ENCODE results near the gene IQGAP2. TPM values are rescaled to one million over a fixed set of nuclear protein-coding genes. Genes with fewer than 3 reads are reported as not detected.

The IQGAP2 gene
- polyA plus RNA-seq, 1 donor = 29.2 TPM

- Histone ChIP-seq H3K9me3 (ENCODE audit: control insufficient read depth, low read depth, low read length) (no peaks in the 10 kb centered on the region), H3K27ac (ENCODE audit: low read length) (no peak overlapping the region), H3K27me3 (ENCODE audit: control insufficient read depth, insufficient read depth, low read length) (no peaks in the 10 kb centered on the region), H3K4me1 (ENCODE audit: control insufficient read depth, insufficient read depth, low read length) (peaks cover 34% of the 10 kb centered on the region), H3K36me3 (ENCODE audit: control insufficient read depth, insufficient read depth, low read length) (no peaks in the 10 kb centered on the region), H3K4me3 (ENCODE audit: low read length) (no peak overlapping the region)
- no peak for DNase-seq
- no CpG with 5 or more reads among the region's 2 CpGs for WGBS (ENCODE audit: insufficient coverage, low lambda C conversion rate)
Measured at GRCh38 chr5:76477061-76477460, 74.0 kb downstream of the IQGAP2 start.

- peaks cover 34% of the 10 kb centered on the region for H3K4me1 ChIP-seq (ENCODE audit: control insufficient read depth, insufficient read depth, low read length)
- no peak overlapping the region for H3K27ac ChIP-seq (ENCODE audit: low read length)
- H3K36me3 ChIP-seq (ENCODE audit: control insufficient read depth, insufficient read depth, low read length) = no peaks in the 10 kb centered on the region
- no peak for DNase-seq
- no peaks in the 10 kb centered on the region for H3K27me3 ChIP-seq (ENCODE audit: control insufficient read depth, insufficient read depth, low read length)
- no peaks in the 10 kb centered on the region for H3K9me3 ChIP-seq (ENCODE audit: control insufficient read depth, low read depth, low read length)
- no peak overlapping the region for H3K4me3 ChIP-seq (ENCODE audit: low read length)
Measured at GRCh38 chr5:76477571-76477970, 74.5 kb downstream of the IQGAP2 start.

- H3K4me1 ChIP-seq (ENCODE audit: control insufficient read depth, insufficient read depth, low read length) = peaks cover 34% of the 10 kb centered on the region
- no peaks in the 10 kb centered on the region for H3K27me3 ChIP-seq (ENCODE audit: control insufficient read depth, insufficient read depth, low read length)
- H3K9me3 ChIP-seq (ENCODE audit: control insufficient read depth, low read depth, low read length) = no peaks in the 10 kb centered on the region
- H3K27ac ChIP-seq (ENCODE audit: low read length) = peak overlapping the region; percentile 62
- no peak for DNase-seq
- no CpG with 5 or more reads among the region's 4 CpGs for WGBS (ENCODE audit: insufficient coverage, low lambda C conversion rate)
- no peaks in the 10 kb centered on the region for H3K36me3 ChIP-seq (ENCODE audit: control insufficient read depth, insufficient read depth, low read length)
- no peak overlapping the region for H3K4me3 ChIP-seq (ENCODE audit: low read length)
Measured at GRCh38 chr5:76479281-76479680, 76.2 kb downstream of the IQGAP2 start.

DNA sequence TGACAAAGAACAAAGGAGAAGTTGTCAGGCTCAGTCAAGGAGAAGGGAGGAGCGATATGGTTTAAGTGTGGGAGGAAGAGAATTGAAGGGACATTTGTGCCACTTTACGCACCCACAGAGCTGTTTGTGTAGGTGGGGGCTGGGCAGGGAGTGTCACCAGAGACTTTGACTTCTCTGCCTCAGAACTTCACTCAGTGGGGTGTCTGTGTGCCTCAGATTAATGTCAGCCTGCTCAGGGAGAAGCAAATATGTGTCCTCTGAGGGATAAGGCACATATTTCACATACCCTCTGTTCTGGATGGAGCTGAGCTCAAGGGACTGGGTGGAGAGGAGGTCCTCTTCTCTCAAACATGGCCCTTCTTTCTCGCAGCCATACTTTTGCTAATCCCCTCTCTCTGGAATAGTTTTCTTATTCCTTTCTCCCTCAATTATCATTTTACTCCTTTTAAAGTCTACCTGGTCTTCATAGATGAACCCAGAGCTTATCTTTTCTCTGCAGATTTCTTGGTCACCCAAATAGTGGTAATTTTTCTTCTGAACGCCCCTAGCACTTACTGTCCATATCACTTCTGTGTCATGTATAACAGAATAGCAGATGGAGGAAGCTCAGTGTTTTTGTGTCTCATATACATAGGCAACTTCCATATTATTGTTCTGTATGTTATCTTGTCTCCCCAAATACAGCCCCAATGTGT is 77.0 kb downstream of the IQGAP2 start:
- H3K27ac ChIP-seq (ENCODE audit: low read length) = peak overlapping the region; percentile 23

GRCh38 chr5:76482984-76483383 is 79.9 kb downstream of the IQGAP2 start:
- no peaks in the 10 kb centered on the region for H3K9me3 ChIP-seq (ENCODE audit: control insufficient read depth, low read depth, low read length)
- no peak overlapping the region for H3K27ac ChIP-seq (ENCODE audit: low read length)
- no peaks in the 10 kb centered on the region for H3K27me3 ChIP-seq (ENCODE audit: control insufficient read depth, insufficient read depth, low read length)
- peaks cover 21% of the 10 kb centered on the region for H3K4me1 ChIP-seq (ENCODE audit: control insufficient read depth, insufficient read depth, low read length)
- H3K4me3 ChIP-seq (ENCODE audit: low read length) = no peak overlapping the region
- DNase-seq = no peak
- H3K36me3 ChIP-seq (ENCODE audit: control insufficient read depth, insufficient read depth, low read length) = no peaks in the 10 kb centered on the region
- 82% methylated on average over 2 of the region's 4 CpGs for WGBS (ENCODE audit: insufficient coverage, low lambda C conversion rate)

More for the DNA sequence above, 77.0 kb downstream of the IQGAP2 start:
- Histone ChIP-seq H3K36me3 (ENCODE audit: control insufficient read depth, insufficient read depth, low read length) (no peaks in the 10 kb centered on the region), H3K4me3 (ENCODE audit: low read length) (no peak overlapping the region), H3K4me1 (ENCODE audit: control insufficient read depth, insufficient read depth, low read length) (peaks cover 34% of the 10 kb centered on the region), H3K9me3 (ENCODE audit: control insufficient read depth, low read depth, low read length) (no peaks in the 10 kb centered on the region), H3K27me3 (ENCODE audit: control insufficient read depth, insufficient read depth, low read length) (no peaks in the 10 kb centered on the region)
- 88% methylated on average over 1 of the region's 4 CpGs for WGBS (ENCODE audit: insufficient coverage, low lambda C conversion rate)
- DNase-seq = peak; percentile 46 to 75

DNA sequence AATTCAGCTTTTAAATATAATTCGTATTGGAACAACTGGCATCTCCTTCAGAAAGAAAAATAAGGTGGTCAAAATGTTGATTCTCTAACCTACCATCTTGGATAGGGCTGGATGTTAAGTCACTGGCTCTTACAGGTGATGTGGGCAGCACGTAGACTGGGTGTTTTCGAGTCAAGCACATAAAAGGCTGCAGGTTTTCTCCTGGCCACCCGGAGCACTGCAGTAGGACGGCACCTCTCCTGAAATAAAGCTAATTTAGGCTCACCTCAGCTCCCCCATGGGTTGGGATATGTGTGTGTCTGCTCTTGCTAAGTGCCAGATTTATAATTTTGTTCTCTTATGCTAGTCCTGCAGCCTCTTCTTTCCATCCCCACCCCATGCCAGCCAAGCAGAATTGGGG is 80.3 kb downstream of the IQGAP2 start:
- Histone ChIP-seq H3K4me1 (ENCODE audit: control insufficient read depth, insufficient read depth, low read length) (peaks cover 21% of the 10 kb centered on the region), H3K27ac (ENCODE audit: low read length) (no peak overlapping the region), H3K36me3 (ENCODE audit: control insufficient read depth, insufficient read depth, low read length) (no peaks in the 10 kb centered on the region), H3K9me3 (ENCODE audit: control insufficient read depth, low read depth, low read length) (no peaks in the 10 kb centered on the region), H3K27me3 (ENCODE audit: control insufficient read depth, insufficient read depth, low read length) (no peaks in the 10 kb centered on the region), H3K4me3 (ENCODE audit: low read length) (no peak overlapping the region)
- no peak for DNase-seq
- WGBS (ENCODE audit: insufficient coverage, low lambda C conversion rate) = 67% methylated on average over 1 of the region's 5 CpGs

DNA sequence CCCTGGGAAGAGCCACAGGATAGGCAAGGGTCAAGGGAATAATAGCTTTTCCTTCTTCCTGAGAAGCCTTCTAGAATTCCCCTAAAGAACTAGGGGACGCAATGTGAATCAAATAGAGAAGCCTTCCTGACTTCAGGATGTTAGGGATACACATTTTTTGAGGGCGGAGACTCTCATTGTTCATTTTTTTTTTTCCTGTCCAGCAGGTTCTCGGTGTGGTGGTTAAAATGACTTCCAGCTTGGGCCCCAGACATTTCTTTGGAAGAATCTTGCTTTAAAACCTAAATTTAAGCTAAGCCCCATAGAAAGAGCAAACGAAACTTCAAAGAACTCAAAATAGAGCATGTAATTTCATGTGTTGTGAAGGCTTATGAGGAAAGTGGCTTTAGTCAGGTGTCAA is 80.8 kb downstream of the IQGAP2 start:
- Histone ChIP-seq H3K27me3 (ENCODE audit: control insufficient read depth, insufficient read depth, low read length) (no peaks in the 10 kb centered on the region), H3K27ac (ENCODE audit: low read length) (no peak overlapping the region)
- no CpG with 5 or more reads among the region's 4 CpGs for WGBS (ENCODE audit: insufficient coverage, low lambda C conversion rate)

GRCh38 chr5:76485511-76485910 is 82.4 kb downstream of the IQGAP2 start:
- H3K27ac ChIP-seq (ENCODE audit: low read length) = no peak overlapping the region

More for the DNA sequence above, 80.8 kb downstream of the IQGAP2 start:
- no peak for DNase-seq
- H3K4me1 ChIP-seq (ENCODE audit: control insufficient read depth, insufficient read depth, low read length) = peaks cover 18% of the 10 kb centered on the region
- no peak overlapping the region for H3K4me3 ChIP-seq (ENCODE audit: low read length)
- no peaks in the 10 kb centered on the region for H3K9me3 ChIP-seq (ENCODE audit: control insufficient read depth, low read depth, low read length)
- H3K36me3 ChIP-seq (ENCODE audit: control insufficient read depth, insufficient read depth, low read length) = no peaks in the 10 kb centered on the region

DNA sequence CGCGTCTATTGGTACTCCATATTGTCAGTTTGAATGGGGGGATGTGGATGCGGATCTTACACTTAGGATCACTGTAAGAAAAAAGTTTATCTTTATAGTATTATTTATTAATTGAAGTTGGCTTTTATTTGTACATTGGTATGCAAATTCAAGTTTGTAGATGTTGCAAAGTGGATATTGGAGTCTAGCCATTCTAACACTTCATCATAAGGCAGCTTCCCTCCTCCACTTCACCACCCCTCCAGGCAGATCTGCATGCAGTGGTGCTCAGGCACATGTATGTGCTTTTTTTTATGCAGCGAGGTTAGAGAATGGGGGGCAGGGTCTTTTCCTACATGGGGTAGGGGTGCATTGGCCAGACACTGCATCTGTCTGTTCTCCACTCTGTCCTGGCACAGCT is 84.3 kb downstream of the IQGAP2 start:
- WGBS (ENCODE audit: insufficient coverage, low lambda C conversion rate) = no CpG with 5 or more reads among the region's 4 CpGs
- H3K27ac ChIP-seq (ENCODE audit: low read length) = no peak overlapping the region
- no peak overlapping the region for H3K4me3 ChIP-seq (ENCODE audit: low read length)
- H3K9me3 ChIP-seq (ENCODE audit: control insufficient read depth, low read depth, low read length) = no peaks in the 10 kb centered on the region
- no peaks in the 10 kb centered on the region for H3K36me3 ChIP-seq (ENCODE audit: control insufficient read depth, insufficient read depth, low read length)
- DNase-seq = no peak
- H3K4me1 ChIP-seq (ENCODE audit: control insufficient read depth, insufficient read depth, low read length) = no peaks in the 10 kb centered on the region
- no peaks in the 10 kb centered on the region for H3K27me3 ChIP-seq (ENCODE audit: control insufficient read depth, insufficient read depth, low read length)

More at GRCh38 chr5:76485511-76485910, 82.4 kb downstream of the IQGAP2 start:
- Histone ChIP-seq H3K36me3 (ENCODE audit: control insufficient read depth, insufficient read depth, low read length) (no peaks in the 10 kb centered on the region), H3K4me1 (ENCODE audit: control insufficient read depth, insufficient read depth, low read length) (peaks cover 2% of the 10 kb centered on the region), H3K4me3 (ENCODE audit: low read length) (no peak overlapping the region), H3K9me3 (ENCODE audit: control insufficient read depth, low read depth, low read length) (no peaks in the 10 kb centered on the region), H3K27me3 (ENCODE audit: control insufficient read depth, insufficient read depth, low read length) (no peaks in the 10 kb centered on the region)
- DNase-seq = no peak

- DNase-seq = no peak
- Histone ChIP-seq H3K27ac (ENCODE audit: low read length) (no peak overlapping the region), H3K4me3 (ENCODE audit: low read length) (no peak overlapping the region)
Measured at GRCh38 chr5:76487821-76488220, 84.7 kb downstream of the IQGAP2 start.

GRCh38 chr5:76488969-76489368 is 85.9 kb downstream of the IQGAP2 start:
- no peaks in the 10 kb centered on the region for H3K36me3 ChIP-seq (ENCODE audit: control insufficient read depth, insufficient read depth, low read length)
- no peak for DNase-seq
- no CpG with 5 or more reads among the region's 6 CpGs for WGBS (ENCODE audit: insufficient coverage, low lambda C conversion rate)
- H3K4me3 ChIP-seq (ENCODE audit: low read length) = no peak overlapping the region
- no peaks in the 10 kb centered on the region for H3K27me3 ChIP-seq (ENCODE audit: control insufficient read depth, insufficient read depth, low read length)
- H3K4me1 ChIP-seq (ENCODE audit: control insufficient read depth, insufficient read depth, low read length) = no peaks in the 10 kb centered on the region
- H3K27ac ChIP-seq (ENCODE audit: low read length) = no peak overlapping the region
- H3K9me3 ChIP-seq (ENCODE audit: control insufficient read depth, low read depth, low read length) = no peaks in the 10 kb centered on the region

More at GRCh38 chr5:76487821-76488220, 84.7 kb downstream of the IQGAP2 start:
- no peaks in the 10 kb centered on the region for H3K36me3 ChIP-seq (ENCODE audit: control insufficient read depth, insufficient read depth, low read length)
- no peaks in the 10 kb centered on the region for H3K4me1 ChIP-seq (ENCODE audit: control insufficient read depth, insufficient read depth, low read length)
- no peaks in the 10 kb centered on the region for H3K27me3 ChIP-seq (ENCODE audit: control insufficient read depth, insufficient read depth, low read length)
- WGBS (ENCODE audit: insufficient coverage, low lambda C conversion rate) = no CpG with 5 or more reads among the region's 1 CpG
- no peaks in the 10 kb centered on the region for H3K9me3 ChIP-seq (ENCODE audit: control insufficient read depth, low read depth, low read length)

Data from large intestine (tissue), 3 donors.